Activated T-helper 1 cell treated with Interleukin-2 at 50 U/mL for 16 hours (primary cell): ENCODE results near the gene LRRC42.

Experiments
- DNase-seq: peaks from one replicate; pipeline ENCODE4 v3.0.0-alpha.2; 2020; ENCODE audit warnings: low read depth

The LRRC42 gene

GRCh38 chr1:53946252-53947171 lies at the start of gene LRRC42:
Gene LRRC42, plus strand, starts transcription at chr1:53946350. Its CDS starts 5,650 bp downstream, at chr1:53952000.
- DNase-seq: no peak

- DNase-seq: no peak
These were observed 49.4 kb upstream of the LRRC42 start for GRCh38 chr1:53896635-53897229.

- no peak for DNase-seq
These were observed 46.9 kb upstream of the LRRC42 start for GRCh38 chr1:53899206-53899628.

- DNase-seq: no peak
These were observed 46.4 kb upstream of the LRRC42 start for GRCh38 chr1:53899708-53900107.

GRCh38 chr1:53902235-53903138 lies 43.7 kb upstream of the LRRC42 start:
- no peak for DNase-seq

GRCh38 chr1:53905509-53905908 lies 40.6 kb upstream of the LRRC42 start:
- no peak for DNase-seq

- DNase-seq: no peak
These were observed 40.0 kb upstream of the LRRC42 start for GRCh38 chr1:53906121-53906520.

- no peak for DNase-seq
These were observed 36.2 kb upstream of the LRRC42 start for GRCh38 chr1:53909946-53910345.

GRCh38 chr1:53911442-53911841 lies 34.7 kb upstream of the LRRC42 start:
- DNase-seq: no peak

- no peak for DNase-seq
These were observed 32.7 kb upstream of the LRRC42 start for GRCh38 chr1:53913352-53914033.

- no peak for DNase-seq
These were observed 27.8 kb upstream of the LRRC42 start for GRCh38 chr1:53918343-53918742.

- DNase-seq: no peak
These were observed 26.5 kb upstream of the LRRC42 start for GRCh38 chr1:53919675-53920066.

- no peak for DNase-seq
These were observed 18.7 kb upstream of the LRRC42 start for GRCh38 chr1:53927376-53927881.

GRCh38 chr1:53929246-53929960 lies 16.7 kb upstream of the LRRC42 start:
- DNase-seq: no peak

- DNase-seq: no peak
These were observed 15.2 kb upstream of the LRRC42 start for GRCh38 chr1:53930932-53931331.

- no peak for DNase-seq
These were observed 14.6 kb upstream of the LRRC42 start for GRCh38 chr1:53931523-53931922.

GRCh38 chr1:53934170-53934765 lies 11.9 kb upstream of the LRRC42 start:
- no peak for DNase-seq

GRCh38 chr1:53936430-53936829 lies 9.7 kb upstream of the LRRC42 start:
- DNase-seq: no peak

GRCh38 chr1:53938136-53938830 lies 7.9 kb upstream of the LRRC42 start:
- no peak for DNase-seq
